Measurements from ENCODE around the gene ARMC6.

DNA sequence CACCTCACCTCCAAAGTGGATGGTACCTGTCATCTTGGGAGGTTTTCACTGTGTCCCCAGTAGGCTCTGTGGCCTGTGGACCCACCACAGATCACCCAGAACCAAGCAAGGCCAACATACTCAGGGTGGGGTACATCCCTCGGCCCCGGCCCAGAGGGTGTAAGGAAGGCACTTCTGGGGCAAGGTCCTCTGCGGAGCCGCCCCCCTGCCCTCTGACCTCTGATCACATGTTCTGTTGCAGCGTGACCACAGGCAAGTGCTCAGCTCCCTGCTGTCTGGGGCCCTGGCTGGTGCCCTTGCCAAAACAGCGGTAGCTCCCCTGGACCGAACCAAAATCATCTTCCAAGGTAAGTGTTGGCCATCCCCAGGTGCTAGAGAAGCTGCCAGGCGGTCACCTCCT, 68.1 kb downstream of the ARMC6 start:
- TF ChIP-seq POLR2A (IDR thresholded peaks at IDR 0.05): no peak
- TF ChIP-seq, protein P1, sequence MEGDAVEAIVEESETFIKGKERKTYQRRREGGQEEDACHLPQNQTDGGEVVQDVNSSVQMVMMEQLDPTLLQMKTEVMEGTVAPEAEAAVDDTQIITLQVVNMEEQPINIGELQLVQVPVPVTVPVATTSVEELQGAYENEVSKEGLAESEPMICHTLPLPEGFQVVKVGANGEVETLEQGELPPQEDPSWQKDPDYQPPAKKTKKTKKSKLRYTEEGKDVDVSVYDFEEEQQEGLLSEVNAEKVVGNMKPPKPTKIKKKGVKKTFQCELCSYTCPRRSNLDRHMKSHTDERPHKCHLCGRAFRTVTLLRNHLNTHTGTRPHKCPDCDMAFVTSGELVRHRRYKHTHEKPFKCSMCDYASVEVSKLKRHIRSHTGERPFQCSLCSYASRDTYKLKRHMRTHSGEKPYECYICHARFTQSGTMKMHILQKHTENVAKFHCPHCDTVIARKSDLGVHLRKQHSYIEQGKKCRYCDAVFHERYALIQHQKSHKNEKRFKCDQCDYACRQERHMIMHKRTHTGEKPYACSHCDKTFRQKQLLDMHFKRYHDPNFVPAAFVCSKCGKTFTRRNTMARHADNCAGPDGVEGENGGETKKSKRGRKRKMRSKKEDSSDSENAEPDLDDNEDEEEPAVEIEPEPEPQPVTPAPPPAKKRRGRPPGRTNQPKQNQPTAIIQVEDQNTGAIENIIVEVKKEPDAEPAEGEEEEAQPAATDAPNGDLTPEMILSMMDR (IDR thresholded peaks at IDR 0.05): no peak
